Kidney tubule cell (primary cell): ENCODE results near the gene THEM5.
A peak's percentile ranks its signal among the peaks of the same experiment; 100 is the strongest.
"Not testable (repeated sequence)": the region's sequence is repeated elsewhere in the genome, so short reads cannot be mapped to it uniquely, and the experiment has no call there.

Experiments used
- DNase-seq: peaks from one replicate; pipeline ENCODE4 v3.0.0-alpha.2; 2018; ENCODE audit warnings: low spot score

The THEM5 gene, protein sequence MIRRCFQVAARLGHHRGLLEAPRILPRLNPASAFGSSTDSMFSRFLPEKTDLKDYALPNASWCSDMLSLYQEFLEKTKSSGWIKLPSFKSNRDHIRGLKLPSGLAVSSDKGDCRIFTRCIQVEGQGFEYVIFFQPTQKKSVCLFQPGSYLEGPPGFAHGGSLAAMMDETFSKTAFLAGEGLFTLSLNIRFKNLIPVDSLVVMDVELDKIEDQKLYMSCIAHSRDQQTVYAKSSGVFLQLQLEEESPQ

DNA sequence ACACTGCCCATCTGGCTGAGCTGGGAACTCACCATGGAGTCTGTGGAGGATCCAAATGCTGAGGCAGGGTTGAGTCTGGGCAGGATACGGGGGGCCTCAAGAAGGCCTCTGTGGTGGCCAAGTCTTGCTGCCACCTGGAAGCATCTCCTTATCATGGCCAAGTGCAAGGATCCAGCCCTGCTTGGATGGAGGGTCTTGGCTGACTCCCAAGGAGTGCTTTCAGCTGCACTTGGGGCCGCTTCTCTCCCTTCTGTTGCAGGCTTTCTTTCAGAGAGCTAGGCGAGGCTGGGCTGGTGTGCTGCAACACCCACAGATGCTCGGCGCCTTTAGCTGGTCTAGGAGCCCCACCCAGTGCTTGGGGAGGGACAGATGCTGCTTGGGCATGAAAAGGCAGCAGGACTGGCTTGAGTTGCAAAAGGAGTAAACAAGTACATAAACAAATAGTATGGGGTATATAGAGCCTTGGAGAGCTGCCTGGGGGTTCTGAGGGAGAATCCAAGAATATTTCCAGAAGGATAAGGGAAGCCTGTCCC is at the start of gene THEM5:
TSS of gene THEM5 (minus strand) at position 302 of the 533 bp plus-strand sequence. CDS start at position 155, 147 bp downstream.
- no peak for DNase-seq

DNA sequence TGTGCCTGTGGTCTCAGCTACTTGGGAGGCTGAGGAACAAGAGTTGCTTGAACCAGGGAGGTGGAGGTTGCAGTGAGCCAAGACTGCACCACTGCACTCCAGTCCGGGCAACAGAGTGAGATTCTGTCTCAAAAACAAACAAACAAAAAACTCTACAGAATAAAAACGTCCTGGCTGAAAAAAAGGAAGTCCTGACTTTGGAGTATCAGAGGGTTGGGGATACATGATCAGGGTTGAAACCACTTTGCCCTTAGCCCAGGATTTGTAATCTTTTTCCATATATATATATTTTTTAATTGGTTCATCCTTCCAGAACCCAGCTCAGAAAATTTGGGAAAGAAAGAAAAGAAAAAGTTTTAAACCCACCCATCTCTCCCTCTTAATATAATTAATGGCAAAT is 49.3 kb upstream of the THEM5 start:
- DNase-seq, result no peak

DNA sequence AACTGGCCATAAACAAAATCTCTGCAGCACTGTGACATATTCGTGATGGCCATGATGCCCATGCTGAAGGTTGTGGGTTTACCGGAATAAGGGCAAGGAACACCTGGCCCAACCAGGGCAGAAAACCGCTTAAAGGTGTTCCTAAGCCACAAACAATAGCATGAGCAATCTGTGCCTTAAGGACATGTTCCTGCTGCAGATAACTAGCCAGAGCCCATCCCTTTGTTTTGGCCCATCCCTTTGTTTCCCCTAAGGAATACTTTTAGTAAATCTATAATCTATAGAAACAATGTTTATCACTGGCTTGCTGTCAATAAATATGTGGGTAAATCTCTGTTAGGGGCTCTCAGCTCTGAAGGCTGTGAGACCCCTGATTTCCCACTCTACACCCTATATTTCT is 47.3 kb upstream of the THEM5 start:
- not testable (repeated sequence) for DNase-seq

DNA sequence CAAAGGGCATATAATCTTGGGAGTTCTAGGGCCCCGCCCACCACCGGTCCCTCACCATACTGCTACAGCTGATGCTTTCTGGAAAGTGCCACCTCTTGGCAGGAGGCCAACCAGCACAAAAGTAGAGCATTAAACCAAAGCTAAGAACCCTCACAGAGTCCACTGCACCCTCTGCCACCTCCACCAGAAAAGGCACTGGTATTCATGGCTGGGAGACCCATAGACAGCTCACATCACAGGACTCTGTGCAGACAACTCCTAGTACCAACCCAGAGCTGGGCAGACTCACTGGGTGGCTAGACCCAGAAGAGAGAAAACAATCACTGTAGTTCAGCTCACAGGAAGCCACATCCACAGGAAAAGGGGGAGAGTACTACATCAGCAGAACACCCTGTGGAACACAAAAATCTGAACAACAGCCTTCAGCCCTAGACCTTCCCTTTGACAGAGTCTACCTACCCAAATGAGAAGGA is 45.0 kb upstream of the THEM5 start:
- peak; percentile 38 for DNase-seq

DNA sequence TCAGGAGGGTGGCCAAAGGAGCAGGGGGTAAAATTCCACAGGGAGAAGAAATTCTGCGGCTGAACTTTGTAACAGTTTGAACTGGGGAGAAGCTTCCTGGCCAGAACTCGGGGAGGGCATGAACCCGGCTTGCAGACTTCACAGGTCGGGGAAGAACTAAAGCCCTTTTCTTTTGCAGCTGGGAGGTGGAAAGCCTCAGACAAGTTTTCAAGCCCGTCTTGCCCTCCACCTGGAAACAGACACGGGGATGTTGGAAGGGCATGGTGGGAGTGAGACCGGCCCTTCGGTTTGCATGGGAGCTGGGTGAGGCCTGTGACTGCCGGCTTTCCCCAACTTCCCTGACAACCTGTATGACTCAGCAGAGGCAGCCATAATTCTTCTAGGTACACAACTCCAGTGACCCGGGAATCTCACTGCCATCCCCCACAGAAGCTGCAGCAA is 44.5 kb upstream of the THEM5 start:
- DNase-seq, result peak; percentile 41

DNA sequence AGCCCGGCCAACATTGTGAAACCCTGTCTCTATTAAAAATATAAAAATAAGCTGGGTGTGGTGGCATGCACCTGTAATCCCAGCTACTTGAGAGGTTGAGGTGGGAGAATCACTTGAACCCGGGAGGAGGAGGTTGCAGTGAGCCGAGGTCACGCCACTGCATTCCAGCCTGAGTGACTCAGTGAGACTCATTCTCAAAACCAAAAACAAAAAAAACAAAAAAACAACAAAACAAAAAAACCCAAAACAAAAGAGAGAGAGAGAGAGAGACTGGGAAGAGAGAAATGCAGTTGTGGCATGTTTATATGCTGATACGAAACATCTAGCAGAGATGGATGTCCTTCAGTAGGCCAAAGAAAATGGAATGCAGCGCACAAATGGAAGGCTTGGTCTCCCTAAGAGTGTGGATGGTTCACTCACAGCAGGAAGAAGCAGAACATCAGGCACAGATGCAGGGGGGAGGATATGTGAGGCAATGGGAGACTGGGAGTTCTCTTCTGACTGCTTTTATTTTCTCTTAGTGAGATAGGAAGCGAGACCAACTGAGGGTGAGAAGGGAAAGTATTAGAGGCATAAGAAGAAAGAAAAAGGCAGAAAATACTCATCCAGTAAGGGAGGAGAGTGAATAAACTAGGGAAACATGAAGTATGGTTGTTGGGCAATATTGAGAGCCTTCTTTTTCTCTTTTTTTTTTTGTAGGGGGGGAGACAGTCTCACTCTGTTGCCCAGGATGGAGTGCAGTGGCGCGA is 39.8 kb upstream of the THEM5 start:
- DNase-seq, result no peak

DNA sequence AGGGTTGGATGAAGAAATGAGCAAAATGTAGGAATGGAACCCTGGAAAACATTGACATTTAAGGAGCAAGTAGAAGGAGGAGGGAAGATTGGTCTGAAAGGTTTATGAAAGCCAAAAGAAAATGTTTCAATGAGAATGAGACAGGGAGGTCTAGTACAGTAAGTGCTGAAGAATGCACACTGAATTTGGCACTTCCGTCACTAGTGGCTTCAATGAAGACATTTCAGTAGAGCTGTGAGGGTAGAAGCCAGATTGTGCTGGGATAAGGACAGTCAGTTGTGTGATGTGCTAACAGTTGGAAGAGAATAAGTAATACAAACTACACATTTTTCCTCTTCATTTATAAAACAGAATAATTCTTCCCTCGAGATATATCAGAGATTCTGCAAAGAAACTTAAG is 38.7 kb upstream of the THEM5 start:
- no peak for DNase-seq

DNA sequence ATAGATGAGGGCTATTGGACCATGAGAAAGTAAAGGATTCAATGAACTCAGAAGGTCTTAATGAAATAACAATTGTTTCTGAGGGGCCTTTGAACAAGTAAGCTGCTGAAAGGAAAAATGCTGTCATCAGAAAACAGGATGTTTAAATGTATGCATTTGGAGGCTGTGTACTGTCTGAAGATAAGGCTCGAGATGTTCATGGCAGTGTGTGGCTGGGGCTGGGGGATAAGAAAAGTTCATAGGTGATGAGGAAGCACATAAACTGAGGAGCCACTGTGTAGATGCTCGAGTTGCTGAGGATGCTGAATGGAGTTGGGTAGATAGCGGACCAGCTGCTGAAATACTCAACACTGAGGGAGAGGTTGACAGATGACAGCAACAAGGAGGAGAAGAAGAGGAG is 38.0 kb upstream of the THEM5 start:
- no peak for DNase-seq

DNA sequence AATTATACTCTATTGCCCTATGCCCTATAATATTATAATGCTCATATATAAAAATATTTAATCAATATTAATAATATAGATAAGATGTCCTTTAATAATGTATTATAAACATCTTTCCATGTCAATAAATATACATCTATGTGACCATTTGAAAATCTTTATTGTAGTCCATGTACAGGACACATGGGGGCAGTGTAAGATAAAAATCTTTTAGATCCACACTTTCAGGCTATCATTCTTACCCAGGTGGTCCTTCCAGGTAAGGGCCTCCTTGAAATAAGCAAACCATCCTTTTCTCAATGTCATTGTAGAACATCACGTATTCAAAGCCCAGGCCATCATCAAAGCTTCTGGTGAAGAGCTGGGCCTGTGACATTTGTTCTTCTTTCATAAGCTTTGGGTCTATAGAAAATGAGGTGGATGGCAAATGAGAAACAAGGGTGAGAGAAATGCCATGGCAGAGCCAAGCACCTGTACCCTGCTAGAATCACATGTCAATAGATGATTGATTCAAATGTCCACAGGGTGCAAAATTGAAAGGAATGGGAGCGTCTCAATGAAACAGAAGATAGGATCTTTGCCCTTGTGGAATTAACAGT is 35.6 kb upstream of the THEM5 start:
- peak; percentile 36 for DNase-seq

DNA sequence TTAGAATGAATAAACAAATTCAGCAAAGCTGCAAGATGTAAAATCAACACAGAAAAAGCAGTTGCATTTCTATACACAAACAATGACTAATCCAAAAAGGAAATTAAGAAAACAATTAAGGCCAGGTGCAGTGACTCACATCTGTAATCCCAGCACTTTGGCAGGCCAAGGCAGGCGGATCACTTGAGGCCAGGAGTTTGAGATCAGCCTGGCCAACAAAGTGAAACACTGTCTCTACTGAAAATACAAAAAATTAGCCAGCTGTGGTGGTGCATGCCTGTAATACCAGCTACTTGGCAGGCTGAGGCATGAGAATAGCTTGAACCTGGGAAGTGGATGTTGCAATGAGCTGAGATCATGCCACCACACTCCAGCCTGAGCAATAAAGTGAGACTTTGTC is 33.5 kb upstream of the THEM5 start:
- peak; percentile 61 for DNase-seq

DNA sequence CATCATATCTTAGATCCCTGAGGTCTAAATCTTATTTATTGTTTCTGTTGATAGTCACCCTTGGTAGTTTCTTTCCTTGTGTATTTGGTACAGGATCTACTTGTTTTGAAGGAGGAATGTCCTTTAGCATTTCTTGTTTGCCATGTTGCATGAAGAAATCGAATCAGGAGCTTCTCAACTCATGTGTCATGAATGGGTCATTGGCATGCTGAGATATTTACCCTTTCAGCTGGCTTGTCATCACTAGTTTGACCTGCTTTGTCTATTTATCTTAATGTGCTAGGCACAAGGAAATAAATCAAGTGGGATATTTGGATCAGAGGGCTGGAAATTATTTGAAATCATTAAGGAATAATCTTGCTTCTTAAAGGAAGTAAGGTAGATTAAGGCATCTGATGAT is 32.0 kb upstream of the THEM5 start:
- peak; percentile 52 for DNase-seq

DNA sequence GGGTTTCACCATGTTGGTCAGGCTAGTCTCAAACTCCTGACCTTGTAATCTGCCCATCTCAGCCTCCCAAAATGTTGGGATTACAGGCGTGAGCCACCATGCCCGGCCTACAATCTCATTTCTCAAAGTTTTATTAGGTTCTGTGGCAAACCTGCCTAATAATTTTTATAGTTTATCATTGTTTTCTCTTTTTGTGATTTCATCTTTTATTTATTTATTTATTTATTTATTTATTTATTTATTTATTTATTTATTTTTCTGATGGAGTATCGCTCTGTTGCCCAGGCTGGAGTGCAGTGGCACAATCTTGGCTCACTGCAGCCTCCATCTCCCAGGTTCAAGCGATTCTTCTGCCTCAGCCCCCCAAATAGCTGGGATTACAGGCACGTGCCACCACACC is 31.4 kb upstream of the THEM5 start:
- DNase-seq, result not testable (repeated sequence)

DNA sequence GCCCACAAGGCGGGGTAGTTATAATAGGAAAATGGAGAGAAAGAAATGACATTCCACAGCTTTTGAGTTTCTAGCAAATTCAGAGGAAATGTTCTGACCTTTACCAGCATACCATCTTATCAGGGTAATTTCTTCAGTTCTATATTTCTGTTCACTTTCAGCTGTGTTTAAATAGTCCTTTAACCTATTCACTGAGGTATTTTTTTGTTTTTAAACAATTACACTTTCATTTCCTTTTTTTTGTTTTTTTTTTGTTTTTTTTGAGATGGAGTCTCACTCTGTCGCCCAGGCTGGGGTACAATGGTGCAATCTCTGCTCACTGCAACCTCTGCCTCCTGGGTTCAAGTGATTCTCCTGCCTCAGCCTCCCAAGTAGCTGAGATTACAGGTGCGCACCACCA is 30.9 kb upstream of the THEM5 start:
- not testable (repeated sequence) for DNase-seq

DNA sequence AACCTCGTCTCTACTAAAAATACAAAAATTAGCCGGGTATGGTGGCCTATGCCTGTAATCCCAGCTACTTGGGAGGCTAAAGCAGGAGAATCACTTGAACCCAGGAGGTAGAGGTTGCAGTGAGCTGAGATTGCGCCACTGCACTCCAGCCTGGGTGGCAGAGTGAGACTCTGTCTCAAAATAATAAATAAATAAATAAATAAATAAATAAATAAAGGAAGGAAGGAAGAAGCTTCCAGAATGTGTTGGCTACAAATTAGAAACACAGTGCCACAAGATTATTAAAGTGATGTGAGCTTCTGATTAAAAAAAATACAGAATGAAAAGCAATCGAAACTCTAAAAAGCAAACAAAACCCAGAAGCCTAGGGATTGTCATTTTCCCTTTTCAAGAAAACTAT is 30.4 kb upstream of the THEM5 start:
- DNase-seq, result not testable (repeated sequence)

DNA sequence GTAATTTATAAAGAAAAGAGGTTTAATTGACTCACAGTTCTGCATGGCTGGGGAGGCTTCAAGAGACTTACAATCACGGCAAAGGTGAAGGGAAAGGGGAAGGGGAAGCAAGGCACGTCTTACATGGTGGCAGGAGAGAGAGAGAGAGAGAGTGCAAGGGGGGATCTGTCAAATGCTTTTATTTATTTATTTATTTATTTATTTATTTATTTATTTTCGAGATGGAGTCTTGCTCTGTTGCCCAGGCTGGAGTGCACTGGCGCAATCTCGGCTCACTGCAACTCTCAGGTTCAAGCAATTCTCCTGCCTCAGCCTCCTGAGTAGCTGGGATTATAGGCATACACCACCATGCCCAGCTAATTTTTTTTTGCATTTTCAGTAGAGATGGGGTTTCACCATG is 29.4 kb upstream of the THEM5 start:
- not testable (repeated sequence) for DNase-seq

DNA sequence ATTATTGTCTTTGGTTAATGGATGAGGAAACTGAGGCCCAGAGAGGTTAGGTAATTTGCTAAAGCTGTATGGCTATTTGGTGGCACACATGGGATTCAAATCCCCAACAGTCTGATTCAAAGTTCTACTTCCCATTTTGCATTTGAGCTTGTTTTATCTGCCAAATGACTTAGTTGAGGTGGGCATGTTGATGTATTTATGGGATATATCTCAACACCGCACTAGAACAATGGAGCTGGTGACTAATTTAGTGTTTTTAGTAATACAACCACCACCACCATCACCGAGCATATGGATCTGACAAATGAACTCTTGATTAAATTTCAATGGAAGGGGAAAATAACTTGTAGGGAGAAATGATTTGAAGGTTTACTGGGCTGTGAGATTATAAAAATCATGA is 29.0 kb upstream of the THEM5 start:
- DNase-seq, result no peak

DNA sequence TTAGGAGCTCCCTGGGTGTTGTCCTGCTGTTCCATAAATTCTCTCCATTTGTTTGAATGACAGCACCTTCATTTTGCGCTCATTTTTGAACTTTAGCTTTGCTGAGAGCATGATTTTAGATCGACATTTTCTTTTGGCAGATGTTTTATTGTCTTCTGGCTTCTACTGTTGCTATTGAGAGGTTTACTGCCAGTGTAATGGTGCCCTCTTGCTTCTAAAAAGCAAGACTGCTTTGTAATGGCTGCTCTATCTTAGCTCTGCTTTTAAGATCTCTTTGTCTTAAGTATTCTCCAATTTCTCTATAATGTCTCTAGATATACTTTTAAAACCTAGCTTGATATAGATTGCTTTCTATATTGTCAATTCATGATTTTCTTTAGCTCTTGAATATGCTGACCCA is 28.0 kb upstream of the THEM5 start:
- no peak for DNase-seq

DNA sequence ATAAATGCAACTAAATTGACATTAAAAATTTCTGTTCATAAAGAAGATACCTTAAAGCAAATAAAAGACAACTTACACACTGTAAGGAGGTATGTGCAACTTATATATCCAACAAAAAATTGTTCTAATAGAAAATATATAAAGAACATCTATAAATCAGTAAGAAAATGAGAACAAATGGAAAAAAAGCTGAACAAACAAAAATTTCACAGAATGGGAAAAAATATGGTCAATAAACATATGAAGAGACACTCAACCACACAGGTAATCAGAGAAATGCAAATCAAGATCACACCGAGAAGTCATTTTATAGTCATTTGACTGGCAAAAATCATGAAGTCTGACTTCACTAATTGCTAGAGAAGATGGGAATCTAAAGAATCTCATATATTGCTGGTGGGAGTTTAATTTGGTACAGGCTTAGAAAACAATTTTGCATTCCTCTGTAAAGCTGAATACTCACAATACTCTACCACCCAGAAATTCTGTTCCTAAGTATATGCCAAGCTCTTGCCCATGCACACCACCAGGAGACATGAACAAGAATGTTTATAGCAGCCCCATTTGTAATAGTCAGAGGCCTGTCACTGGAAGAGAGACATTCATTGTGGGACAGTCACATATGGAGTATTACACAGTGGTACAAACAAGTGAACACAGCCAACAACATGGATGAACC is 22.0 kb upstream of the THEM5 start:
- no peak for DNase-seq

DNA sequence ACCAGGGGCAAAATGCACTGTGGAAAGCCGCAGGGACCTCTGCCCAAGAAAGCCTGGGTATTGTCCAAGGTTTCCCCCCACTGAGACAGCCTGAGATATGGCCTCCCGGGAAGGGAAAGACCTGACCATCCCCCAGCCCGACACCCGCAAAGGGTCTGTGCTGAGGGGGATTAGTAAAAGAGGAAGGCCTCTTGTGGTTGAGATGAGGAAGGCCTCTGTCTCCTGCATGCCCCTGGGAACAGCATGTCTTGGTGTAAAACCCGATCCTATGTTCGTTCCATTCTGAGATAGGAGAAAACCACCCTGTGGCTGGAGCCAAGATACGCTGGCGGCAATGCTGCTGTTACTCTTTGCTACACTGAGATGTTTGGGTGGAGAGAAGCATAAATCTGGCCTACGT is 19.3 kb upstream of the THEM5 start:
- not testable (repeated sequence) for DNase-seq

DNA sequence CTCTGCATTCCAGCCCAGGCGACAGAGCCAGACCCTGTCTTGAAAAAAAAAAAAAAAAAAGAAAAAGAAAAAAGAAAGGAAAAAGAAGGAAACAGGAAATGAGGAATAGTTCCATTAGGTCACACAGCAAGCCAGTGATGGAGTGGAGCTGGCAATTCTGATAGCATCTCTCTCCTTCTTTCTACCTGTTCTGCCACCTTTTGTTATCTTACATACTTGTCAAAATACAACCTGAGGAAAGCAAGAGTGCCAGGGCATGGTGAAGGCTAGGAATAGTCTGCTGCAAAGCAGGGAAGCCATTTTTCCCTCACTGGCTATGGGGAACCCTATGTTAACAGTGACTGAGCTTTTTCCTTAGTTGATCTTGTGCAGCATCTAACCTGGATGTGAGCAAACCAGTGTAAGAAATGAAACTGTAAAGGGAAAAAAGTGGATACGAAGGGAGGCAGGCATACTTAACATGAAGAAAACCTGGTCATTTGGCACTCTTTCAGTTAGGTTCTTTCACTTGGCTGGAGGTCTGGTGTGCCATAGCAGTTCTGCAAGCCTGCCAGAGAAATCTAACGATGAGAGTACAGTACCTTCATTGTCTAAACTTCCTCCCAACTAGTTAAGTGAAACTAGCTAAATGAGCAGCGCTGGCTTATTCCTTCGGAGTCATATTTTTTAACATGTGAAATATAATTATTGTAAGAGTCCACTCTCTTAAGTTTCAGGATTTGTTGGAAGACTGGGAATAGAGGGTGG is 17.9 kb upstream of the THEM5 start:
- no peak for DNase-seq

DNA sequence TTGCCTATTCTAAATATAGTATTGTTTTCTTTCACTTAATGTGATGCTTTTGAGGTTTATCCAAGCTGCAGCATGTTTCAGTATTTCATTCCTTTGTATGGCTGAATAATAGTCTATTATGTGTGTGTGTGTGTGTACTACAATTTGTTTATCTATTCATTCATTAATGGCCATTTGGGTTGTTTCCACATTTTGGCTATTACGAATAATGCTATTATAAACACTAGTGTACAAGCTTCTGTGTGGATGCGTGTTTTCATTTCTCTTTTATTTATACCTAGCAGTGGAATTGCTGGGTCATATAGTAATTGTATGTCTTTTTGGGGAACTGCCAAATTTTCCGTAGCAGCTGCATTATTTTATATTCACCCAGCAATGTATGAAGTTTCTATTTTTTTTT is 15.0 kb upstream of the THEM5 start:
- DNase-seq, result no peak
